Suprapubic skin (tissue), 4 donors: ENCODE results near the gene HSD17B8. TPM values are rescaled to one million over a fixed set of nuclear protein-coding genes. Genes with fewer than 3 reads are reported as not detected.

Experiments used
- DNase-seq, 2 donors: peaks; one replicate each; pipeline ENCODE4 v3.0.0-alpha.2; 2019; ENCODE audit warnings: low spot score in 2 of 2
- H3K27ac ChIP-seq: fragments of 200-600 bp; sonication (generic); one replicate; pipeline ENCODE4 v1.5.1; 2019
- H3K27me3 ChIP-seq: fragments of 200-600 bp; sonication (generic); one replicate; pipeline ENCODE4 v1.5.1; 2019
- H3K36me3 ChIP-seq: fragments of 200-600 bp; sonication (generic); one replicate; pipeline ENCODE4 v1.5.1; 2019
- H3K4me1 ChIP-seq: fragments of 200-600 bp; sonication (generic); one replicate; pipeline ENCODE4 v1.5.1; 2019
- H3K4me3 ChIP-seq: fragments of 200-600 bp; sonication (generic); one replicate; pipeline ENCODE4 v1.5.1; 2019; ENCODE audit warnings: mild to moderate bottlenecking
- H3K9me3 ChIP-seq: fragments of 200-600 bp; sonication (generic); one replicate; pipeline ENCODE4 v1.5.1; 2019
- CTCF ChIP-seq, 2 donors: fragments of 200-600 bp in 1 of 2; fragments of 450-650 bp in 1 of 2; sonication (generic) in 1 of 2; IDR thresholded peaks; one replicate each; pipeline ENCODE4 v1.5.1; 2016 to 2019; ENCODE audit warnings: antibody characterized with exemption in 2 of 2, mild to moderate bottlenecking in 1 of 2, moderate library complexity in 1 of 2
- EP300 ChIP-seq: sonication (generic); formaldehyde crosslinking; IDR thresholded peaks from one replicate; pipeline ENCODE4 v1.6.1; 2017; ENCODE audit warnings: antibody characterized with exemption
- POLR2A ChIP-seq, 2 donors: fragments of 450-650 bp; IDR thresholded peaks; one replicate each; pipeline ENCODE4 v1.6.1; 2017; ENCODE audit warnings: antibody characterized with exemption in 2 of 2, mild to moderate bottlenecking in 2 of 2, moderate library complexity in 2 of 2
- POLR2AphosphoS5 ChIP-seq, 3 donors: sonication (generic); formaldehyde crosslinking; IDR thresholded peaks; one replicate each; pipeline ENCODE4 v1.6.1; 2017; ENCODE audit warnings: antibody characterized with exemption in 3 of 3
- WGBS: methylation state at CpG from one replicate; pipeline ENCODE4 v1.1.5; 2018; 5-methylcytosine and 5-hydroxymethylcytosine counted together
- total RNA-seq, 4 donors: library from RNA; depleted of rRNA; stranded (reverse); fragments of >200 nt; gene quantifications; one replicate each; pipeline ENCODE4 v1.1.0, GENCODE V29; 2016

Gene HSD17B8
- total RNA-seq, 4 donors from 2014 or later = 26.2 to 66.0 (median 50.5) TPM

GRCh38 chr6:33177552-33178446 is 26.7 kb upstream of the HSD17B8 start:
- no peaks in the 10 kb centered on the region for H3K9me3 ChIP-seq
- H3K27ac ChIP-seq = no peak overlapping the region
- peak in 1 of 2 donors; percentile 51 for DNase-seq
- H3K4me3 ChIP-seq = no peak overlapping the region
- no peaks in the 10 kb centered on the region for H3K27me3 ChIP-seq
- H3K4me1 ChIP-seq = no peaks in the 10 kb centered on the region
- H3K36me3 ChIP-seq = no peaks in the 10 kb centered on the region
- 80% methylated on average over 19 of the region's 19 CpGs for WGBS
- TF ChIP-seq CTCF (IDR thresholded peaks at IDR 0.05) (no peak), POLR2AphosphoS5 (IDR thresholded peaks at IDR 0.05) (no peak), POLR2A (IDR thresholded peaks at IDR 0.05) (no peak)

- no peaks in the 10 kb centered on the region for H3K27me3 ChIP-seq
- no peaks in the 10 kb centered on the region for H3K36me3 ChIP-seq
- no peak overlapping the region for H3K27ac ChIP-seq
- H3K4me1 ChIP-seq = no peaks in the 10 kb centered on the region
- WGBS = 73% methylated on average over 6 of the region's 10 CpGs
- no peak for TF ChIP-seq POLR2AphosphoS5 (IDR thresholded peaks at IDR 0.05)
- no peak for TF ChIP-seq CTCF (IDR thresholded peaks at IDR 0.05)
- TF ChIP-seq POLR2A (IDR thresholded peaks at IDR 0.05) = no peak
- no peak for TF ChIP-seq EP300
- no peaks in the 10 kb centered on the region for H3K9me3 ChIP-seq
- no peak for DNase-seq
- H3K4me3 ChIP-seq = no peak overlapping the region
Measured at GRCh38 chr6:33178755-33179475, 25.5 kb upstream of the HSD17B8 start.

GRCh38 chr6:33181141-33181540 is 23.3 kb upstream of the HSD17B8 start:
- Histone ChIP-seq H3K9me3 (no peaks in the 10 kb centered on the region), H3K27me3 (peaks cover 8% of the 10 kb centered on the region), H3K36me3 (no peaks in the 10 kb centered on the region), H3K4me1 (no peaks in the 10 kb centered on the region), H3K27ac (no peak overlapping the region), H3K4me3 (no peak overlapping the region)
- TF ChIP-seq POLR2A (IDR thresholded peaks at IDR 0.05) (no peak), EP300 (no peak), CTCF (IDR thresholded peaks at IDR 0.05) (no peak), POLR2AphosphoS5 (IDR thresholded peaks at IDR 0.05) (no peak)
- no peak for DNase-seq
- WGBS = 93% methylated on average over 7 of the region's 7 CpGs

- TF ChIP-seq POLR2A (IDR thresholded peaks at IDR 0.05) (no peak), CTCF (IDR thresholded peaks at IDR 0.05) (no peak), POLR2AphosphoS5 (IDR thresholded peaks at IDR 0.05) (no peak), EP300 (no peak)
- 79% methylated on average over 5 of the region's 5 CpGs for WGBS
- H3K9me3 ChIP-seq = no peaks in the 10 kb centered on the region
- peaks cover 8% of the 10 kb centered on the region for H3K27me3 ChIP-seq
- DNase-seq = no peak
- H3K4me1 ChIP-seq = no peaks in the 10 kb centered on the region
- no peaks in the 10 kb centered on the region for H3K36me3 ChIP-seq
- H3K27ac ChIP-seq = no peak overlapping the region
- H3K4me3 ChIP-seq = no peak overlapping the region
Measured at GRCh38 chr6:33183071-33183683, 21.3 kb upstream of the HSD17B8 start.

GRCh38 chr6:33185190-33185589 is 19.3 kb upstream of the HSD17B8 start:
- no peak overlapping the region for H3K4me3 ChIP-seq
- DNase-seq = no peak
- H3K9me3 ChIP-seq = no peaks in the 10 kb centered on the region
- no peaks in the 10 kb centered on the region for H3K36me3 ChIP-seq
- no peak overlapping the region for H3K27ac ChIP-seq
- TF ChIP-seq POLR2AphosphoS5 (IDR thresholded peaks at IDR 0.05) (no peak), EP300 (no peak), CTCF (IDR thresholded peaks at IDR 0.05) (no peak), POLR2A (IDR thresholded peaks at IDR 0.05) (no peak)
- WGBS = 75% methylated on average over 9 of the region's 9 CpGs
- peaks cover 8% of the 10 kb centered on the region for H3K27me3 ChIP-seq
- no peaks in the 10 kb centered on the region for H3K4me1 ChIP-seq
